ENCODE measurements around the gene SCNN1A.

Gene SCNN1A

GRCh38 chr12:6416596-6416995, 41.2 kb upstream of the SCNN1A start:
- no peak for TF ChIP-seq CTCF (conservative IDR thresholded peaks at IDR 0.05; ENCODE audit: control insufficient read depth, insufficient read depth, low read depth, low read length)
- no peak for DNase-seq (ENCODE audit: low read depth)
- H3K4me3 ChIP-seq (ENCODE audit: control insufficient read depth, low read depth, low read length) = no peak overlapping the region

- no peak for TF ChIP-seq CTCF (conservative IDR thresholded peaks at IDR 0.05; ENCODE audit: control insufficient read depth, insufficient read depth, low read depth, low read length)
- no peak overlapping the region for H3K4me3 ChIP-seq (ENCODE audit: control insufficient read depth, low read depth, low read length)
- DNase-seq (ENCODE audit: low read depth) = no peak
Measured at GRCh38 chr12:6407236-6407954, 32.0 kb upstream of the SCNN1A start.

- H3K4me3 ChIP-seq (ENCODE audit: control insufficient read depth, low read depth, low read length) = no peak overlapping the region
- no peak for DNase-seq (ENCODE audit: low read depth)
- no peak for TF ChIP-seq CTCF (conservative IDR thresholded peaks at IDR 0.05; ENCODE audit: control insufficient read depth, insufficient read depth, low read depth, low read length)
Measured at GRCh38 chr12:6405963-6406362, 30.6 kb upstream of the SCNN1A start.

- no peak for TF ChIP-seq CTCF (conservative IDR thresholded peaks at IDR 0.05; ENCODE audit: control insufficient read depth, insufficient read depth, low read depth, low read length)
- DNase-seq (ENCODE audit: low read depth) = no peak
- no peak overlapping the region for H3K4me3 ChIP-seq (ENCODE audit: control insufficient read depth, low read depth, low read length)
Measured at GRCh38 chr12:6404390-6404789, 29.0 kb upstream of the SCNN1A start.

- TF ChIP-seq CTCF (conservative IDR thresholded peaks at IDR 0.05; ENCODE audit: control insufficient read depth, insufficient read depth, low read depth, low read length) = no peak
- H3K4me3 ChIP-seq (ENCODE audit: control insufficient read depth, low read depth, low read length) = no peak overlapping the region
- DNase-seq (ENCODE audit: low read depth) = no peak
Measured at GRCh38 chr12:6399884-6400644, 24.7 kb upstream of the SCNN1A start.

GRCh38 chr12:6396031-6396430, 20.7 kb upstream of the SCNN1A start:
- TF ChIP-seq CTCF (conservative IDR thresholded peaks at IDR 0.05; ENCODE audit: control insufficient read depth, insufficient read depth, low read depth, low read length) = no peak
- H3K4me3 ChIP-seq (ENCODE audit: control insufficient read depth, low read depth, low read length) = no peak overlapping the region
- no peak for DNase-seq (ENCODE audit: low read depth)
